OCI-LY1 (cell line): ENCODE results near the gene CYB5R2.

Experiments used
- CTCF ChIP-seq: fragments of 200-600 bp; sonication (generic), shearing (Covaris generic); IDR thresholded peaks from 2 replicates; pipeline ENCODE4 v1.5.1; 2017; ENCODE audit warnings: mild to moderate bottlenecking, antibody characterized with exemption, low read length, moderate library complexity, mixed read lengths
- EZH2 ChIP-seq: fragments of 200-600 bp; sonication (generic), shearing (Covaris generic); IDR thresholded peaks from 2 replicates; pipeline ENCODE4 v1.8.0; 2017; ENCODE audit warnings: borderline replicate concordance, mixed run types, mild to moderate bottlenecking, antibody characterized with exemption, low read length, moderate library complexity, mixed read lengths

GRCh38 chr11:7656704-7657103, 16.6 kb downstream of the CYB5R2 start:
- TF ChIP-seq CTCF (no peak), EZH2 (no peak)
